Inflammatory macrophage treated with lipopolysaccharide for 4 hours (primary cell): Measurements from ENCODE around the gene C6orf15.

Source experiments
- DNase-seq: peaks from one replicate; pipeline ENCODE4 v3.0.0-alpha.2; 2020

C6orf15 gene

GRCh38 chr6:31112478-31112877 lies at the start of gene C6orf15:
Gene C6orf15 (minus strand): TSS chr6:31112575. CDS start chr6:31112555, 20 bp downstream.
- no peak for DNase-seq

DNA sequence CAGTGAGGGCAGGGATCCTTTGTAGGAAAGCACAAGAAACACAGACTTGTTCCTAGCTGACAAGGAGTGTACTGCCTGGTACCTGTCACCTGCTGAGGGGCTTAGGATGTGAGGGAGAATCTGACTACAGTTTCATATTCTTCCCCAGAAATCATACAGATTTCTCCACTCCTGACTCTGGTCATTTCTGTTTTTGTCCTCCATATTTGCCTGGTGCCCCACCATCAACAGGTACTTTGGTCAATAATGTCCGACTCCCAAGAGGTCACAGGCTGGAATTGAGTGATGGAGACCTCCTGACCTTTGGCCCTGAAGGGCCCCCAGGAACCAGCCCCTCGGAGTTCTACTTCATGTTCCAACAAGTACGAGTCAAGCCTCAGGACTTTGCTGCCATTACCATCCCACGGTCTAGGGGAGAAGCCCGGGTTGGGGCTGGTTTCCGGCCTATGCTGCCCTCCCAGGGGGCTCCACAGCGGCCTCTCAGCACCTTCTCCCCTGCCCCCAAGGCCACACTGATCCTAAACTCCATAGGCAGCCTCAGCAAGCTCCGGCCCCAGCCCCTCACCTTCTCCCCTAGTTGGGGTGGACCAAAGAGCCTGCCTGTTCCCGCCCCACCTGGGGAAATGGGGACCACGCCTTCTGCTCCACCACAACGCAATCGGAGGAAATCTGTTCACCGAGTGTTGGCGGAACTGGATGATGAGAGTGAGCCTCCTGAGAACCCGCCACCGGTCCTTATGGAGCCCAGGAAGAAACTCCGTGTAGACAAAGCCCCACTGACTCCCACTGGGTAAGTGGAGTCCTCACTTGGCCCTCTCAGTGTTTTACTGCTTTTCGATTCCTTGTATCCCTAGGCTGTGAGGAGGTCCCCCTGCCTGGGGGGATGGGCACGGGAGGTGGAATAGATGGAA lies 49.1 kb upstream of the C6orf15 start:
- no peak for DNase-seq

GRCh38 chr6:31158863-31159855 lies 46.8 kb upstream of the C6orf15 start:
- no peak for DNase-seq

DNA sequence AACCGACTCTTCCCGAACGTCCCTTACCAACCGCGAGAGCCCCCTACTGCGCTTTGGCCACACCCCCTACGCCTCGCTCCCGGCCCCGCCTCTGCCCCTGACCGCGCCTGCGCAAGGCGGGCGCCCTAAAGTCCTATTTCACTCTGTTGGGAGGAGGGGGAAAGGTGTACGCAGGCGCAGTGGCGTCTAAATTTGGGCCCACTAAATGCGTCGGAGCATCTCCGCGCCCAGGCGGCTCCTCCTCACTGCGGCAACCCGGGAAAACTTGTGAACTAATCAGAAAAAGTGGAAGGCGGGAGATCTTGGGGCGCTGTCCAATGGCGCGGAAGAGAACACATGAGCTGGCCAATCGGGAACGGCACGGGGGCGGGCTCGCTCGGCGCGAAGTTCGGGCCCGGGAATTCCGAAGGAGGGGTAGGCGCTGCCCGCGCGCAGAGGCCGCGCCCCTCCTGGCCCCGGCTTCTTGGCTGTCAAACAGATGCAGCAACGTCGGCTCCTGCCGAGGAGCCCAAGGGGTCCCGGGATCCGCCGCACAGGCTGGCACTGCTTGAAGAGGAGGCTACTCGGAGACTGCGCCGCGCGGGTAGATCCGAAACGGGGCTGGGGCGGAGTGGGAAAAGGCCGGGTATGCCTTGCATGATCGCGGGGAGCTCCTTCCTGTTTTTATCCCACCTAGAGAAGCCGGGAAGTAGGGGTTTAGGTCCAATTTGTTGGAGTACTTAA lies 45.9 kb upstream of the C6orf15 start, which contains the start of gene TCF19:
TCF19 (plus strand) TSS at position 450 of the 723 bp plus-strand sequence. CDS start 881 bp downstream, outside the sequence.
- DNase-seq: peak; percentile 99

DNA sequence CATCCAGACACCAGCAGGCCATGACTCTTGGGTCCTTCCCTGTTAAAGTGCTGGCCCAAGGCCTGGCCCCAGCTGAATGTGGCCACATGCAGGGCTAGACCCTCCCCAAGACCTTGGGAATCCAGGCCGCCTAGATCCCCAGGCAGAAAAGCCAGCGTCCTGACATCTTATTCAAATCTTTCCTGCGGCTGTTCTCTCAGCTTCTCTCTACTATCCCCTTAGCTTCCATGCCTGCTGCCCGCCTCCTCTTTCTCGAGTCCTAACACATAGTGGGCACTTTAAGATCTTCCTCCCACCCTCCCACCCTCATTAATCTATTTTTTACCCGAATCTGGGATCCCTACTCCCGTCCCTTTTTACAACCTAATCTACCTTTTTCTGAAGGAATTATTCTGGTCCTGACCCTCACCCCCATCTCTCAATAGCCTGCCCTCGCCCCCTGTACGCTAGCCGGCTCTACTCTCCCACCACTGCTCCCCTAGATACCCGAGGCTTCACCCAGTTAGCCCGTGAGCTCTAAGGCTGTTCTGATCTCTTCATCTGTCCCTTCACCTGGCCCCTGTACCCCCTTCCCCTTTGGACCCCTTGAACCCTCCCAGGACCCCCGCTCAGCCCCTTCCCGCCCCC lies 45.3 kb upstream of the C6orf15 start, which contains the start of gene CCHCR1:
CCHCR1 (minus strand) TSS at position 290 of the 627 bp plus-strand sequence; CDS start at position 88, 202 bp downstream.
- no peak for DNase-seq

- DNase-seq: no peak
Measured at GRCh38 chr6:31156641-31157040, 44.3 kb upstream of the C6orf15 start.

- DNase-seq: no peak
Measured at GRCh38 chr6:31154436-31154835, 42.1 kb upstream of the C6orf15 start.

- no peak for DNase-seq
Measured at GRCh38 chr6:31152781-31153180, 40.4 kb upstream of the C6orf15 start.

DNA sequence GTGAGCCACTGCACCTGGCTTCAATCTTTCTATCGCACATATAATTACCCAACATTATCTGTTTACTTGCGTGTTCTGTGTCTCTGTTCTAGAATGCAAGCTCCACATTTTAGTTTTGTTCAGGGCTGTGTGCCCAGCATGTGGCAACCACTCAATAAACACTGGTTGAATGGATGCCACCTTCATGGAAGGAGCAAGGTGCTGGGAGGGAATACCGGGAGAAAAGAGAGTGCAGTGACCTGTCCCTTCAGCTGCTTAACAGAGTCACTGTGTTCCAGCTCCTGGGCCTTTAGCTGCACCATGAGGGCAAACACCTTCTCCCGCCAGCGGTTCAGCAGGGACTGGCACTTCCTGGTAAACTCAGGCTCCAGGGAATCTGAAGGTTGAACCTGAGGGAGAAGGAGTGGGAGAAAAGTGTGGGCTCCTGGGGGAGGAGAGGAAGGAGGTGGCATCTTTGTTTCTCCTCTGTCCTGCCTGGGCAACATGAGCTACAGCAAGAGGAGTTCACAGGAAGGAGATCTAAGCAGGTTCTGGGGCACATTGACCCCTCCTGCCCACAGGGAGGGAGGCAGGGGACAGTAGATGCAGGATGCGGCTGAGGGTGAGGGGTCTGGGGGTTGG lies 37.6 kb upstream of the C6orf15 start:
- DNase-seq: no peak

GRCh38 chr6:31145386-31145785 lies 33.0 kb upstream of the C6orf15 start:
- no peak for DNase-seq

DNA sequence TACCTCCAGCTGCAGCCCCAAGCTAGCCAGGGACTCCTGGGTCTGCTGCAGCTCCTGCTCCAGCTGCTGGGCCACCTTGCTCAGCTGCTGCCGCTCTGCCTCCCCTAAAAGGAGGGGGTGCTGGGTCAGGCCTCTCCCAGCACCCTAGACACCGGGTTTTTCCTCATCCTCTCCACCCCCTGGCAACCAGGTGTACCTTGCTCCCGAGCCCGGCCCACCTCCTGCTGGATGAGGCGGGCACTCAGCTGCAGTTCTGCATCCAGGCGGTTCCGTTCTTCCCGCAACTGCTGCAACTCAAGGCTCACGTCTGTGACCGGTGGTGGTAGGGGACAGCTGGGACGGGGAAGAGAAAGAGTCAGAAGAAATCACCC lies 32.6 kb upstream of the C6orf15 start:
- no peak for DNase-seq

GRCh38 chr6:31144296-31144969 lies 32.1 kb upstream of the C6orf15 start:
- no peak for DNase-seq

- DNase-seq: no peak
Measured at GRCh38 chr6:31143148-31143547, 30.8 kb upstream of the C6orf15 start.

DNA sequence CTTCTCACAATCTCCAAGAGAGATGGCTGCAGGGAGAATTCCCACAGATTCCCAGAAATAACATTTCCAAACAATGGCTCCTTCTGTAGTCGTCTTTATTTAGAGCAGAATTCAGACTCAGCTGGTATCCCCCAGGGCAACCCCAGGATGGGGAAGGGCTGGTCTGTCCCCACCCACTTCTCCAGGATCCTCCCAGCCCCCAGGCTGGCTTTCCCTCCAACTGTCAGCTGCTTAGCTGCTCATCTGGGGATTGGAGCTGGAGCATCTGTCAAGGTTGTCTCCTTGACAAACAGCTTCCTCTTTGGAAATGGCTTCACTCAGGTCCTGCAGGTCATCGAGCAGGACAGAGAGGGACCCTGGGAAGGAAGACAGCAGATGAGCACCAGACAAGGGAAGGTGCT lies 30.0 kb upstream of the C6orf15 start:
- DNase-seq: no peak

- no peak for DNase-seq
Measured at GRCh38 chr6:31140643-31141042, 28.3 kb upstream of the C6orf15 start.

- no peak for DNase-seq
Measured at GRCh38 chr6:31139599-31139998, 27.2 kb upstream of the C6orf15 start.

- DNase-seq: no peak
Measured at GRCh38 chr6:31138982-31139381, 26.6 kb upstream of the C6orf15 start, which contains the start of gene PSORS1C2. Gene PSORS1C2 (minus strand): TSS chr6:31139066. CDS start chr6:31139026, 40 bp downstream.

DNA sequence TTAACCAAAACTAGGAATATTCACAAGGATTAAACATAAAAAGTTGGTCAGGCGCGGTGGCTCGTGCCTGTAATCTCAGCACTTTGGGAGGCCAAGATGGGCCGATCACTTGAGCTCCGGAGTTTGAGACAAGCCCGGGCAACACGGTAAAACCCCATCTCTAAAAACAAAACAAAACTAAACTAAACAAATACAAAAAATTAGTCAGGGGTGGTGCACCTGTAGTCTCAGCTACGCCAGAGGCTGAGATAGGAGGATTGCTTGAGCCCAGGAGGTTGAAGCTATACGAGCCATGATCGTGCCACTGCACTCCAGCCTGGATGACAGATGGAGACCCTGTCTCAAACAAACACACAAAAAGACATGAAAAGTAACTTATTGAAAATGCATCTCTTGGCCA lies 23.3 kb upstream of the C6orf15 start:
- DNase-seq: no peak

DNA sequence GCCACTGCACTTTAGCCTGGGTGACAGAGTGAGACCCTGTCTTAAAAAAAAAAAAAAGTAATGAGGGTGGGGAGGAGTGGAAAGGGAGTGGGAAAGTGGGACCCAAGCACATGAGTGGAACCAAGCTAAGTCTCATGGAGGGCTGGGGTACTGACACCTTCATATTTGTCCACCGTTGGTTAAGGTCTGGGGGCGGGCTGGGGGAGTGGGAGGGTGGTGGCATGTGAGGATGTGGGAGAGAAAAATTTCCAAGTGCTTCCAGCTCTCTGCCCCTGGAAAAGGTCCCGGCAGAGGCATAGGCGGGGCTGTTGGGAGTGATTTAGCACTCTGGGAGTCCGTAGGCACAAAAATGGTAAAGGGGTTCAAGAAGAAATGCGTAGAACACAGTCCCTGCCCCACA lies 20.4 kb upstream of the C6orf15 start:
- no peak for DNase-seq

DNA sequence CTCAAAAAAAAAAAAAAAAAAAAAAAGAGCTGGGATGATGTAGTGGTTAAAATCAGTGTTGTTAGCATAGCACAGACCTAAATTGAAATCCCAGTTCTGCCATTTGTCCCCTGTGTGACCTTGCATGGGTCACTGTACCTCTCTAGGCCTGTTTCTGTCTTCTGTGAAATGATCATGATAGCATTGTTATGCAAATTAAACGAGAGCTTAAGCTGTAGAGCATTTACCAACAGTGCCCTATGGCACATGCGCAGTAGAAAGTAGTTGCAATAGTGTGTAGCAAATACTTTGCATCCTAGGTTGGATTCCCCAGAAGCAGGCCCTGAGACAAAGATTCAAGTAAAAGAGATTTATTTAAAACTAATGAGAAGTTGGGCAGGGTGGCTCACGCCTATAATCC lies 19.2 kb upstream of the C6orf15 start:
- no peak for DNase-seq

DNA sequence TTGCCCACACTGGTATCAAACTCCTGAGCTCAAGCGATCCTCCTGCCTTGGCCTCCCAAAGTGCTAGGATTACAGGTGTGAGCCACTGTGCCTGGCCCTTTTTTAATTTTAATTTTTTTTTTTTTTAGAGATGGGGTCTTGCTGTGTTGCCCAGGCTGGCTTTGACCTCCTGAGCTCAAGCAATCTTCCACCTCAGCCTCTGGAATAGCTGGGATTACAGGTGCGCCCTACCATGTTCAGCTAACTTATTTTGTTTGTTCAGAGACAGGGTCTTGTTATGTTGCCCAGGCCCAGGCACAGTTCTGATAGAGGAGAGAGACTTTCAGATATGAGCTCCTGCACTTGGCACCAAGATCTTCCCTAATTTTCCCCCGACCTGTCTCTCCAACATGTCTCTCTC lies 18.4 kb upstream of the C6orf15 start:
- no peak for DNase-seq
